ENCODE measurements around the gene CDKN2C. TPM values are rescaled to one million over a fixed set of nuclear protein-coding genes. Genes with fewer than 3 reads are reported as not detected.
A peak's percentile ranks its signal among the peaks of the same experiment; 100 is the strongest.
"Not testable (repeated sequence)": the region's sequence is repeated elsewhere in the genome, so short reads cannot be mapped to it uniquely, and the experiment has no call there.

The CDKN2C gene
- total RNA-seq (10 to 100 TPM; 17.1 to 18.9 TPM), polyA plus RNA-seq (ENCODE audit: insufficient read length in 2 of 2) (10 to 100 TPM; 17.8 to 20.4 TPM)
- long read RNA-seq, donor 1, transcript CDKN2C-203 (3 exons, 2,086 nt) = major isoform, 5 of 17 reads
- long read RNA-seq, donor 1, partial matches to known transcripts = 8 of 17 reads
- long read RNA-seq, donor 1, other reads (novel, unspliced or antisense) = 0 of 17 reads
- long read RNA-seq, donor 2, transcript CDKN2C-203 (3 exons, 2,086 nt) = major isoform, 7 of 7 reads
- long read RNA-seq, donor 2, partial matches to known transcripts = 0 of 7 reads
- long read RNA-seq, donor 2, other reads (novel, unspliced or antisense) = 0 of 7 reads
- long read RNA-seq, donor 3, partial matches to known transcripts = 0 of 4 reads
- long read RNA-seq, donor 3, other reads (novel, unspliced or antisense) = 0 of 4 reads
- long read RNA-seq, donor 4, transcript CDKN2C-203 (3 exons, 2,086 nt) = major isoform, 14 of 17 reads
- long read RNA-seq, donor 4, partial matches to known transcripts = 0 of 17 reads
- long read RNA-seq, donor 4, other reads (novel, unspliced or antisense) = 0 of 17 reads

DNA sequence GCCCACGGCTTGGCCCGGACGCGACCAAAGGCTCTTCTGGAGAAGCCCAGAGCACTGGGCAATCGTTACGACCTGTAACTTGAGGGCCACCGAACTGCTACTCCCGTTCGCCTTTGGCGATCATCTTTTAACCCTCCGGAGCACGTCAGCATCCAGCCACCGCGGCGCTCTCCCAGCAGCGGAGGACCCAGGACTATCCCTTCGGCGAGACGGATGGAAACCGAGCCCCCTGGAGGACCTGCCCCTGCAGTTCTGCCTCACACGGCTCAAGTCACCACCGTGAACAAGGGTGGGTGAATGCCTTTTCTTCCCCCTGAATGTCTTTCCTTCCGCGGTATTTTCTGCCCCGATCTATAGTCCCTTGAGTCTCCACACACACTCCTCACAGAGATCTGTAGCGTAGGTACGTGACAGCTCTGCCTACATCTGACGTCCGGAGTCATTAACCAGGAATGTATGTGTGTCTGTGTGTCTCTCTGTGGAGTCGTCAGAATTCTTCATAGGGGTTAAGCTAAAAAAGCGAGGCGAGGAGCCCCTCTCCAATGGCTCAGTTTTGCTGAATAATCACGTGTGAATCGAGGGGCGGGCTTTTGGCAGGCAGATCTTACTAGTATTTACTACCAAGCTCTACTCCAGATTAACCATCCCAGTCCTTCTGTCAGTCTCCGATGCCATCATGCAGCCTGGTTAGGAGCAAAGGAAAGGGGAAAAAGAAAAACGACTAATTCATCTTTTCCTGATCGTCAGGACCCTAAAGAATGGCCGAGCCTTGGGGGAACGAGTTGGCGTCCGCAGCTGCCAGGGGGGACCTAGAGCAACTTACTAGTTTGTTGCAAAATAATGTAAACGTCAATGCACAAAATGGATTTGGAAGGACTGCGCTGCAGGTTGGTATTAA is at the start of gene CDKN2C:
TSS of gene CDKN2C (plus strand) at position 635 of the 898 bp plus-strand sequence. CDS start at position 759, 124 bp downstream.
- no peaks in the 10 kb centered on the region for H3K9me3 ChIP-seq (ENCODE audit: control insufficient read depth, insufficient read depth, low read length)
- H3K36me3 ChIP-seq (ENCODE audit: control insufficient read depth, insufficient read depth, low read length) = no peaks in the 10 kb centered on the region
- peak in 3 of 6 donors; percentile 60 to 92 (median 79) for DNase-seq (ENCODE audit: low read depth in 4 of 6, low spot score in 6 of 6)
- H3K27ac ChIP-seq (ENCODE audit: low read depth, low read length) = peak within 1 kb of the TSS; percentile 98
- peaks cover 15% of the 10 kb centered on the region for H3K4me1 ChIP-seq (ENCODE audit: control insufficient read depth, insufficient read depth, low read length)
- WGBS (ENCODE audit: insufficient coverage) = under 1% methylated on average over 32 of the region's 44 CpGs
- peaks cover 31% of the 10 kb centered on the region for H3K27me3 ChIP-seq (ENCODE audit: control insufficient read depth, insufficient read depth, low read length)
- H3K4me3 ChIP-seq (ENCODE audit: low read depth, low read length) = peak within 1 kb of the TSS; percentile 86

DNA sequence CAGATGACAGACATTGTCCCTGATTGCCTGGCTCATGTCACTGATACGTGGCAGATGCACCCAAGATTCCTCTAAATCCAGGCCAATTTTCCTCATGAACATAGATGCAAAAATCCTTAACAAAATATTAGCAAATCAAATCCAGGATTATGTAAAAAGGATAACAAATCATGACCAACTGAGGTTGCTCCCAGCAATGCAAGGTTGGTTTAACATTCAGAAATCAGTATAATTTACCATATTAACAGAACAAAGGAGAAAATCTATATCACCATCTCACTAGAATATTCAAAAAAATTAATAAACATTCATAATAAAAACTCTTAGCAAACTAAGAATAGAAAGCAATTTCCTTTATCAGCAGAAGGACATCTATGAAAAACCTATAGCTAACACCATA is 49.6 kb upstream of the CDKN2C start:
- Histone ChIP-seq H3K27ac (ENCODE audit: low read depth, low read length) (no peak overlapping the region), H3K4me1 (ENCODE audit: control insufficient read depth, insufficient read depth, low read length) (no peaks in the 10 kb centered on the region), H3K9me3 (ENCODE audit: control insufficient read depth, insufficient read depth, low read length) (peaks cover 9% of the 10 kb centered on the region), H3K27me3 (ENCODE audit: control insufficient read depth, insufficient read depth, low read length) (no peaks in the 10 kb centered on the region), H3K4me3 (ENCODE audit: low read depth, low read length) (no peak overlapping the region), H3K36me3 (ENCODE audit: control insufficient read depth, insufficient read depth, low read length) (no peaks in the 10 kb centered on the region)
- DNase-seq (ENCODE audit: low read depth in 4 of 6, low spot score in 6 of 6) = no peak
- no CpG with 5 or more reads among the region's 1 CpG for WGBS (ENCODE audit: insufficient coverage)

DNA sequence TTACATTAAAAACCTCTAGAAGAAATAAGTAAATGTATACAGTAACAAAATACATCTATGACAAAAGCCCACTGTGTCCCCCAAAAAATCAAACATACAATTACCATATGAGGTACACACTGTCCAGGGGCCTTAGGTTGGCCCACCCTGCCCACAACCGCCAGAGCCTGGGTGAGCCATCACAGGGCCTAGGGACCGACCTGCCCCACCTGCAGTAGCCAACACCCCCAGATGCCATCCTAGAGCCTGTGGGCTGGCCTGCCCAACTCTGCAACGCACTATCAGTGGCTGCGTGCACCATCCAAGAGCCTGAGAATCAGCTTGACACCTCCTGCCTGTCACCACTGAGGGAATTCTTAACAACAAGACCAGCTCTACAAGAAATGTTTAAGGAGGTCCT is 49.0 kb upstream of the CDKN2C start:
- WGBS (ENCODE audit: insufficient coverage) = 88% methylated on average over 4 of the region's 4 CpGs

DNA sequence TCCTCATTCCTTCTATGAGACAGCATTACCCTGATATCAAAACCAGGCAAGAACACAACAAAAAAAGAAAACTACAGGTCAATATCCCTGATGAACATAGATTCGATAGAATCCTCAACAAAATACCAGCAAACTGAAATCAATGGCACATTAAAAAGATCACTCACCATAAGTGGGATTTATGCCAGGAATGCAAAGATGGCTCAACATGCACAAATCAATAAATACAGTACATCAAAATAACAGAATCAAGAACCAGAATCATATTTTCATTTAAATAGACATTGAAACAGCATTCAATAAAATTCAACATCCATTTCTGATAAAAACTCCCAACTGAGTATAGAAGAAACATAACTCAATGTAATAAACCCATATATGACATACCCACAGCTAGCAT is 46.5 kb upstream of the CDKN2C start:
- Histone ChIP-seq H3K36me3 (ENCODE audit: control insufficient read depth, insufficient read depth, low read length) (no peaks in the 10 kb centered on the region), H3K27ac (ENCODE audit: low read depth, low read length) (no peak overlapping the region), H3K4me3 (ENCODE audit: low read depth, low read length) (no peak overlapping the region), H3K27me3 (ENCODE audit: control insufficient read depth, insufficient read depth, low read length) (no peaks in the 10 kb centered on the region), H3K9me3 (ENCODE audit: control insufficient read depth, insufficient read depth, low read length) (peaks cover 9% of the 10 kb centered on the region), H3K4me1 (ENCODE audit: control insufficient read depth, insufficient read depth, low read length) (no peaks in the 10 kb centered on the region)
- DNase-seq (ENCODE audit: low read depth in 4 of 6, low spot score in 6 of 6) = no peak
- WGBS (ENCODE audit: insufficient coverage) = 100% methylated on average over 1 of the region's 1 CpG

More for the DNA sequence above, 49.0 kb upstream of the CDKN2C start:
- DNase-seq (ENCODE audit: low read depth in 4 of 6, low spot score in 6 of 6) = no peak
- no peak overlapping the region for H3K4me3 ChIP-seq (ENCODE audit: low read depth, low read length)
- peaks cover 9% of the 10 kb centered on the region for H3K9me3 ChIP-seq (ENCODE audit: control insufficient read depth, insufficient read depth, low read length)
- H3K4me1 ChIP-seq (ENCODE audit: control insufficient read depth, insufficient read depth, low read length) = no peaks in the 10 kb centered on the region
- H3K27me3 ChIP-seq (ENCODE audit: control insufficient read depth, insufficient read depth, low read length) = no peaks in the 10 kb centered on the region
- no peak overlapping the region for H3K27ac ChIP-seq (ENCODE audit: low read depth, low read length)
- H3K36me3 ChIP-seq (ENCODE audit: control insufficient read depth, insufficient read depth, low read length) = no peaks in the 10 kb centered on the region

DNA sequence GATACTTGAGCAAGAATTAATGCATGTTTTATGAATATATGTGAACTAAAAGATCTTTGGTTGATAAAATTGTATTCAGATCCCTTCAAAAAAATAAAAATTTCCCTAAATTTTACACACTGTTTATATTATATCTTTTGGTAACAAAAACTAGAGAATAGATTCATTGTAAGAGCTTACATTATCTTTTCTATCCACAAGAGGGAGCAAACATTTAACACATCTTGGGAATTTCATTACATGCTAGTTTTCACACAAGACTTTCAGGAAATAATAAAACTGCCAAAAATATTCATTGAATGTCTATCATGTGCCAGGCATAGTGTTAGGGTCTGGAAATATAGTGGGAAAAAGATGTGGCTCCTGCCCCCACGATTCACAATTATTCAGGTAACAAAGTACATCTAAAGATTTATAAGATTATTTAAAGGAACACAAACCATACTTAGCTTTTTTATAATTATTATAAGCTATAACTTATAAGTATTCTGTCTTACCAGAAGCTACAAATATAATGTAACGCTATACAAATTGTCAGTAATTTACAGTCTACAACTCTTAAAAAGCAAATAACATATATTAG is 40.6 kb upstream of the CDKN2C start:
- no CpG with 5 or more reads among the region's 2 CpGs for WGBS (ENCODE audit: insufficient coverage)
- peak in 5 of 6 donors; percentile 4 to 69 (median 8) for DNase-seq (ENCODE audit: low read depth in 4 of 6, low spot score in 6 of 6)

DNA sequence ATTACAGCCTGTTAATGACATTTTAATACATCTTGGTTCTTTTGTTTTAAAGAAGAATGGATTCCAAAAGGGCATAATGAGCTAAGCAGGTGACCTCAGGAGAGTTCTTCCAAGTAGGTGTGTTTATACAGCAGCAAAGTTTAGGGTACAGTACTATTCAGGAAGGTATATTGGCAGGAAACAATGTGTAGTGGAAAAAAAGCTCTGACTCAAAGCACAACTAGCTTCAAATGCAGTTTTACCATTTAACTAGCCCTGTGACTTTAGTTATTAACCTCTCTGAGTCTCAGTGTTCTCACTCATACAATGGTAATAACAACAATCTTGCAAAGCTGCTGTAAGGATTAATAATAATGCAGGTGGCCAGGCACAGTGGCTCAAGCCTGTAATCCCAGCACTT is 39.9 kb upstream of the CDKN2C start:
- DNase-seq (ENCODE audit: low read depth in 4 of 6, low spot score in 6 of 6) = no peak
- H3K4me3 ChIP-seq (ENCODE audit: low read depth, low read length) = no peak overlapping the region
- no peaks in the 10 kb centered on the region for H3K4me1 ChIP-seq (ENCODE audit: control insufficient read depth, insufficient read depth, low read length)
- H3K36me3 ChIP-seq (ENCODE audit: control insufficient read depth, insufficient read depth, low read length) = no peaks in the 10 kb centered on the region
- H3K9me3 ChIP-seq (ENCODE audit: control insufficient read depth, insufficient read depth, low read length) = no peaks in the 10 kb centered on the region
- H3K27me3 ChIP-seq (ENCODE audit: control insufficient read depth, insufficient read depth, low read length) = no peaks in the 10 kb centered on the region
- no peak overlapping the region for H3K27ac ChIP-seq (ENCODE audit: low read depth, low read length)

More for the DNA sequence above, 40.6 kb upstream of the CDKN2C start:
- Histone ChIP-seq H3K27me3 (ENCODE audit: control insufficient read depth, insufficient read depth, low read length) (no peaks in the 10 kb centered on the region), H3K9me3 (ENCODE audit: control insufficient read depth, insufficient read depth, low read length) (peaks cover 2% of the 10 kb centered on the region), H3K4me1 (ENCODE audit: control insufficient read depth, insufficient read depth, low read length) (no peaks in the 10 kb centered on the region), H3K27ac (ENCODE audit: low read depth, low read length) (no peak overlapping the region), H3K4me3 (ENCODE audit: low read depth, low read length) (no peak overlapping the region), H3K36me3 (ENCODE audit: control insufficient read depth, insufficient read depth, low read length) (no peaks in the 10 kb centered on the region)

DNA sequence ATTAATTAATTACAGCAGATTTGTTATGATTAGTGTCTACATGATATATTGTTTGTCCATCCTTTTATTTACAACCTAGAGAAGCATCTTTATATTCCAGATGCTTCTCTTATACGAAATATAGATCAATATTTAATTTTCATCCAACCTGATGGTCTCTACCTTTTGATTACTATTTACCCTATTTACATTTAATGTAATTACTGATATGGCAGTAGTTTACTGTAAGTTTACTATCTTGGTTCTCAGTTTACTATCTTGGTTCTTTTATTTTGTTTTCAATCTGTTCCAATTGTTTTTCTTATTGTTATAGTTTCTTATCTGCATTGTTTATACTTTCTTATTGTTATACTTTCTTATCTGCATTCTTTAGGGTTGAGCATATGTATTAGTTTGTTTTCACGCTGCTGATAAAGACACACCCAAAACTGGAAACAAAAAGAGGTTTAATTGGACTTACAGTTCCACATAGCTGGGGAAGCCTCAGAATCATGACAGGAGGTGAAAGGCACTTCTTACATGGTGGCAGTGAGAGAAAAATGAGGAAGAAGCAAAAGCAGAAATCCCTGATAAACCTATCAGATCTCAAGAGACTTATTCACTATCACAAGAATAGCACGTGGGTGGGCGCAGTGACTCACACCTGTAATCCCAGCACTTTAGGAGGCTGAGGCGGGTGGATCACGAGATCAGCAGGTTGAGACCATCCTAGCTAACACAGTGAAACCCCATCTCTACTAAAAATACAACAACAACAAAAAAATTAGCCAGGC is 38.9 kb upstream of the CDKN2C start:
- 100% methylated on average over 2 of the region's 6 CpGs for WGBS (ENCODE audit: insufficient coverage)

DNA sequence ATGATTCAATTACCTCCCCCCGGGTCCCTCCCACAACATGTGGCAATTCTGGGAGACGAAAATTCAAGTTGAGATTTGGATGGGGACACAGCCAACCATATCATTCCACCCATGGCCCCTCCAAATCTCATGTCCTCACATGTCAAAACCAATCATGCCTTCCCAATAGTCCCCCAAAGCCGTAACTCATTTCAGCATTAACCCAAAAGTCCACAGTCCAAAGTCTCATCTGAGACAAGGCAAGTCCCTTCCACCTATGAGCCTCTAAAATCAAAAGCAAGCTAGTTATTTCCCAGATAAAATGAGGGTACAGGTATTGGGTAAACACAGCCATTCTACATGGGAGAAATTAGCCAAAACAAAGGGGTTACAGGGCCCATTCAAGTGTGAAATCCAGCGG is 38.0 kb upstream of the CDKN2C start:
- H3K36me3 ChIP-seq (ENCODE audit: control insufficient read depth, insufficient read depth, low read length); H3K27ac ChIP-seq (ENCODE audit: low read depth, low read length); H3K4me3 ChIP-seq (ENCODE audit: low read depth, low read length); H3K9me3 ChIP-seq (ENCODE audit: control insufficient read depth, insufficient read depth, low read length); H3K4me1 ChIP-seq (ENCODE audit: control insufficient read depth, insufficient read depth, low read length); DNase-seq (ENCODE audit: low read depth in 4 of 6, low spot score in 6 of 6); H3K27me3 ChIP-seq (ENCODE audit: control insufficient read depth, insufficient read depth, low read length): not testable (repeated sequence)
- WGBS (ENCODE audit: insufficient coverage) = 94% methylated on average over 4 of the region's 4 CpGs

More for the DNA sequence above, 38.9 kb upstream of the CDKN2C start:
- Histone ChIP-seq H3K27ac (ENCODE audit: low read depth, low read length) (no peak overlapping the region), H3K36me3 (ENCODE audit: control insufficient read depth, insufficient read depth, low read length) (no peaks in the 10 kb centered on the region), H3K9me3 (ENCODE audit: control insufficient read depth, insufficient read depth, low read length) (no peaks in the 10 kb centered on the region), H3K4me1 (ENCODE audit: control insufficient read depth, insufficient read depth, low read length) (no peaks in the 10 kb centered on the region), H3K4me3 (ENCODE audit: low read depth, low read length) (no peak overlapping the region), H3K27me3 (ENCODE audit: control insufficient read depth, insufficient read depth, low read length) (no peaks in the 10 kb centered on the region)
- no peak for DNase-seq (ENCODE audit: low read depth in 4 of 6, low spot score in 6 of 6)

DNA sequence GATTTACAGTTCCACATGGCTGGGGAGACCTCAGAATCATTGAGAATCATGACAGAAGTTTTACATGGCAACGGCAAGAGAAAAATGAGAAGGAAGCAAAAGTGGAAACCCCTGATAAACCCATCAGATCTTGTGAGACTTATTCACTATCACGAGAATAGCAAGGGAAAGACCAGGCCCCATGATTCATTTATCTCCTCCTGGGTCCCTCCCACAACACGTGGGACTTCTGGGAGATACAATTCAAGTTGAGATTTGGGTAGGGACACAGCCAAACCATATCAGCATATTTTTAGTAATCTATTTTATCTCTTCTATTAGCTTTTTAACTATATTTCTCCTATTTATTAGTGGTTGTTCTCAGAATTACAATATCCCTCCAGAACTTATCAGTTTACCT is 36.3 kb upstream of the CDKN2C start:
- H3K9me3 ChIP-seq (ENCODE audit: control insufficient read depth, insufficient read depth, low read length); H3K4me3 ChIP-seq (ENCODE audit: low read depth, low read length); H3K27me3 ChIP-seq (ENCODE audit: control insufficient read depth, insufficient read depth, low read length); DNase-seq (ENCODE audit: low read depth in 4 of 6, low spot score in 6 of 6); H3K36me3 ChIP-seq (ENCODE audit: control insufficient read depth, insufficient read depth, low read length); H3K27ac ChIP-seq (ENCODE audit: low read depth, low read length); H3K4me1 ChIP-seq (ENCODE audit: control insufficient read depth, insufficient read depth, low read length): not testable (repeated sequence)
- 80% methylated on average over 1 of the region's 3 CpGs for WGBS (ENCODE audit: insufficient coverage)

All from spinal cord (tissue), 10 donors.